Ishikawa (cell line): ENCODE results near the gene GRIN2D.

Experiments
- CEBPB ChIP-seq: IDR thresholded peaks from 2 replicates; pipeline ENCODE4 v1.6.1; 2012
- EP300 ChIP-seq: IDR thresholded peaks from 2 replicates; pipeline ENCODE4 v1.6.1; 2012; ENCODE audit warnings: borderline replicate concordance
- FOXM1 ChIP-seq: IDR thresholded peaks from 2 replicates; pipeline ENCODE4 v1.6.1; 2012; ENCODE audit warnings: low read depth, borderline replicate concordance
- RAD21 ChIP-seq: IDR thresholded peaks from 2 replicates; pipeline ENCODE4 v1.6.1; 2012; ENCODE audit warnings: low read depth
- REST ChIP-seq: IDR thresholded peaks from 2 replicates; pipeline ENCODE4 v1.6.1; 2012; ENCODE audit warnings: low read depth, mild to moderate bottlenecking
- TAF1 ChIP-seq: IDR thresholded peaks from 2 replicates; pipeline ENCODE4 v1.6.1; 2012; ENCODE audit warnings: low read depth, mild to moderate bottlenecking
- TCF12 ChIP-seq: IDR thresholded peaks from 2 replicates; pipeline ENCODE4 v1.6.1; 2012; ENCODE audit warnings: low read depth

GRCh38 chr19:48359123-48359522 lies 34.3 kb upstream of the GRIN2D start:
- no peak for TF ChIP-seq EP300
- TF ChIP-seq CEBPB: no peak
- TF ChIP-seq REST: no peak
- TF ChIP-seq TCF12: no peak
- no peak for TF ChIP-seq RAD21
- TF ChIP-seq TAF1: no peak
- TF ChIP-seq FOXM1: no peak
